GM18498 (cell line): ENCODE measurements around the gene NMU.
A peak's percentile ranks its signal among the peaks of the same experiment; 100 is the strongest.
"Not testable (repeated sequence)": the region's sequence is repeated elsewhere in the genome, so short reads cannot be mapped to it uniquely, and the experiment has no call there.

Experiments
- ATAC-seq: cut with Tn5 transposase; IDR thresholded peaks from one replicate; pipeline ENCODE4 v1.9.1; 2021; ENCODE audit warnings: mild to moderate bottlenecking, moderate library complexity; ENCODE audit not compliant: unreplicated experiment

NMU gene

GRCh38 chr4:55625835-55626234 lies 10.3 kb downstream of the NMU start:
- no peak for ATAC-seq

DNA sequence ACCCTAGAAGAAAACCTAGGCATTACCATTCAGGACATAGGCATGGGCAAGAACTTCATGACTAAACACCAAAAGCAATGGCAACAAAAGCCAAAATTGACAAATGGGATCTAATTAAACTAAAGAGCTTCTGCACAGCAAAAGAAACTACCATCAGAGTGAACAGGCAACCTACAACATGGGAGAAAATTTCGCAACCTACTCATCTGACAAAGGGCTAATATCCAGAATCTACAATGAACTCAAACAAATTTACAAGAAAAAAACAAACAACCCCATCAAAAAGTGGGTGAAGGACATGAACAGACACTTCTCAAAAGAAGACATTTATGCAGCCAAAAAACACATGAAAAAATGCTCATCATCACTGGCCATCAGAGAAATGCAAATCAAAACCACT lies 12.0 kb downstream of the NMU start:
- not testable (repeated sequence) for ATAC-seq

DNA sequence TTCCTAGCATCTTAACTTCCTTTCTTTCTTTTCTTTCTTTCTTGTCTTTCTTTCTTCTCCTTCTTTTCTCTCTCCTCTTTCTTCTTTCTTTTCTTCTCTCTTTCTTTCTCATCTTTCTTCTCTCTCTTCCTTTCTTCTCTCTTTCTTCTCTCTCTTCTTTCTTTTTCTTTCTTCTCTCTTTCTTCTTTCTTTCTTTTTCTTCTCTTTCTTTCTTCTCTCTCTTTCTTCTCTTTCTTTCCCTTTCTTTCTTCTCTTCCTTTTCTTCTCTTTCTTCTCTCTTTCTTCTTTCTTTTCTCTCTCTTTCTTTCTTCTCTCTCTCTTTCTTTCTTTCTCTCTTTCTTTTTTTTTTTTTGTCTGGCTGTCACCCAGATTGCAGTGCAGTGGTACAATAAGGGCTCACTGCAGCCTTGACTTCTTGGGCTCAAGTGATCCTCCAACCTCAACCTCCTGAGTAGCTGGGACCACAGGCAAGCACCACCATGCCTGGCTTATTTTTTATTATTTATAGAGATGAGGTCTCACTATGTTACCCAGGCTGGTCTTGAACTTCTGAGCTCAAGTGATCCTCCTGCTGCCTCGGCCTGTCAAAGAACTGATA lies 17.5 kb downstream of the NMU start:
- ATAC-seq: no peak

GRCh38 chr4:55617587-55618197 lies 18.4 kb downstream of the NMU start:
- peak; percentile 98 for ATAC-seq

DNA sequence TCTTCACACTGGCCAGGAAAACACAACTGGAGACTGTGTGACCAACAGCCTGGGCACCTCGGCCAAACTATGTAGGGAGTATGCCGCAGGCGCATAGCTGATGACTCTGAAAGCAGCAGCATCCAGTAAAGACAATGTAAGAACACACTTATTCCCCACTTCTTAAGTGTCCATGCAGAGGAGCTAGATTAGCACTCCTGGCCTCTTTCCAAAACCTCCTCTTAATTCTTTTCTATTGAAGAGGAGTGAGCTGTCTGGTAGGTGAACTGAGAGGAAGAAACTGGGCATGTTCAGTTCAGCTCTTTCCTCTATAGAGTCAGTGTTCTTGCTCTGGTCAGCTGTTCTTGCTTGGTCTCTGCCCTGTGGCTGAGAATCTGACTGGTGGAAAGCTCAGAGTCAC lies 21.1 kb downstream of the NMU start:
- ATAC-seq: no peak

GRCh38 chr4:55613621-55614020 lies 22.5 kb downstream of the NMU start:
- ATAC-seq: no peak

- no peak for ATAC-seq
Measured at GRCh38 chr4:55612341-55612740, 23.8 kb downstream of the NMU start.

DNA sequence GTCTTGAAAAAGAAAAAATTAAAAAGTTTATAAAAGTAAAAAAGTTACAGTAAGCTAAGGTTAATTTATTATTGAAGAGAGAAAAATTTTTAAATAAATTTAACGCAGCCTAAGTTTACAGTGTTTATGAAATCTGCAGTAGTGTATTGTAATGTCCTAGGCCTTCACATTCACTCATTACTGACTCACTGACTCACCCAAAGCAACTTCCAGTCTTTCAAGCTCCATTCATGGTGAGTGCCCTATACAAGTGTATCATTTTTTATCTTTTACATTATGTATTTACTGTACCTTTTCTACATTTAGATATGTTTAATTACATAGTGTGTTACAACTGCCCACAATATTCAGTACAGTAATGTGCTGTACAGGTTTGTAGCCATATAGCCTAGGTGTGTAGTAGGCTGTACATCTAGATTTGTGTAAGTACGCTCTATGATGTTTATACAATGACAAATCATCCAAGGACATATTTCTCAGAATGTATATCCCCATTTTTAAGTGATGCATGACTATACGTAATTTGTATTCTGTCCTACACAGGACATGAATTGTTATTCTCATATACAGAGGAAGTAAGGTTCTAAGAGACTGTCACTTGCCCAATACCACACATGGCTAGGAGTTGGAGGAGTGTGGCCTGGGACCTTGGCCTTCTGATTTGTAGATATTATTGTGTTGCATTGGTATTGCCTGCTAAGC lies 24.6 kb downstream of the NMU start:
- no peak for ATAC-seq

- ATAC-seq: no peak
Measured at GRCh38 chr4:55610381-55610780, 25.7 kb downstream of the NMU start.

DNA sequence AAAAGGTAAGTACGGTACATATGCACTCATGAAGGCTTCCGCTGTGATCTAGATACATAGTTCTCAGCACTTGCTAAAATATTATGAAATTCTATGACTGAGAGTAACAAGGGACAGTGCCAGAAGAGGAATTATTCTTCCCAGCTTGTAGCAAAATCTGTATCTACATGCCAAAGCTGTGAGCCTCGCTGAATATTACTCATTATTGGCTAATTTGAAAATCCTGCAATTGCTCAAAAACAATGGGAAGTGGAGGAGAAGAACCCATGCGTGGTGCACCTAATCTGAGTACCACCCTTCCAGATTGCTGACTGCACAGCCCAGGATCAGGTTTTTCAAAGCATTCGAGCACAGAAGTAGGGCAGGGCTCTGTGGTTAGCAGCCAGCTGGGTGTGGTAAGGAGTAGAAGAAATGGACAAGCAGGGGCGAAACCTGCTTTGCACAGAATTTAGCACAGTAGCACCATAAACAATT lies 26.7 kb downstream of the NMU start:
- no peak for ATAC-seq

- no peak for ATAC-seq
Measured at GRCh38 chr4:55608591-55608990, 27.5 kb downstream of the NMU start.

DNA sequence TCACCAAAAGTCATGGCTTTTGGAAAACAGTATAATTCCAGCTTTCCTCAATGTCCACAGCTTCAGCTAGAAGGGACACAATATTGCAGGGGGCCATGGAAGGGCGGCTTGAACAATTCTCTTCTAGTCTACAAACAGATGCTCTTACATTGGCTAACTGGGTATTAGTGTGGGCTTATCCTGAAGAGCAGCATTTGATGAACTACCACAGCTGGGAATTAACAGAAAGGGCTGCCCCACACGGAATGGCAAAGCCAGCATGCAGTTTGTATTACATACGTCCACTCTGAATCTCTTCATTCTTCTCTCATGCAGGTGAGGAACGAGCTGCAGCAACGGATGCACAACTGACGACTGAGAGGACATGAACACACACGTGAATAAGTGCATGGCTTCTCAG lies 31.1 kb downstream of the NMU start:
- ATAC-seq: no peak

GRCh38 chr4:55600640-55601039 lies 35.5 kb downstream of the NMU start:
- no peak for ATAC-seq

- ATAC-seq: no peak
Measured at GRCh38 chr4:55598641-55599040, 37.5 kb downstream of the NMU start.

- no peak for ATAC-seq
Measured at GRCh38 chr4:55592014-55592413, 44.1 kb downstream of the NMU start, which contains the start of gene PDCL2. Gene PDCL2, minus strand, starts transcription at chr4:55592245. Its CDS starts 136 bp downstream, at chr4:55592109.

- ATAC-seq: no peak
Measured at GRCh38 chr4:55588160-55588559, 47.9 kb downstream of the NMU start.

- ATAC-seq: not testable (repeated sequence)
Measured at GRCh38 chr4:55582773-55583172, 53.3 kb downstream of the NMU start.

GRCh38 chr4:55578341-55579010 lies 57.6 kb downstream of the NMU start:
- ATAC-seq: no peak

DNA sequence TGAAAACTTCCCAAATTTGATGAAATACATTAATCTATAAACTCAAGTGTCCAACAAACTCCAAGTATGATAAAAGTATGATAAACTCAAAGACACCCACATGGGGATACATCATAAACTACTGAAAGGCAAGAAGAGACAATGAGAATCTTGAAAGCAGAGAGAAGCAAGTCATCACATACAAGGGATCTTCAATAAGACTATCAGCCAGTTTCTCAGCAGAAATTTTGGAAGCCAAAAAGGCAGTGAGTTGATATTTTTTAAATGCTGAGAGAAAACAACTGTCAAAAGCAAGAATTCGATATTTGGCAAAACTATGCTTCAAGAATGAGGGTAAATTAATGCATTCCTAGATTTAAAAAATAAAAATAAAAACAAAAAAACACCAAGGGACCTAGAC lies 60.6 kb downstream of the NMU start:
- ATAC-seq: no peak

- ATAC-seq: no peak
Measured at GRCh38 chr4:55574252-55574651, 61.8 kb downstream of the NMU start.

- ATAC-seq: no peak
Measured at GRCh38 chr4:55571806-55572205, 64.3 kb downstream of the NMU start.
